Measurements from ENCODE around the gene CUL7.

DNA sequence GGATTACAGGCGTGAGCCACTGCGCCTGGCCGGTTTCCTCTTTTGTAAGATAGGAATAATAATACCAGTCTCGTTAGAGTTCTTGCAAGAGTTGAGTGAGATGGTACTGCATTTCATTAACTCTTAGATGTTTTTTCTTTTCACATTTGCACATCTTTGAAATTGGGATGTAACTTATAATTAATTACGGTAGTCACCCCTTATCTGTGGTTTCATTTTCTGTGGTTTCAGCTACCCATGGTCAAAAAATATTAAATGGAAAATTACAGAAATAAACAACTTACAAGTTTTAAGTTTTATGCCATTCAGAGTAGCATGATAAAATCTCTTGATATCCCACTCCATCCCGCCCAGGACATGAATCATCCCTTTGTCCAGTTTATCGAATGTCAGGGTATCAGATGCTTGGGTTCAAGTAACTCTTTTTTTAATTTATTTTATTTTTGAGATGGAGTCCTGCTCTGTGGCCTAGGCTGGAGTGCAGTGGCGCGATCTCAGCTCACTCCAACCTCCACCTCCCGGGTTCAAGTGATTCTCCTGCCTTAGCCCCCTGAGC is 37.9 kb upstream of the CUL7 start:
- TF ChIP-seq, protein P1, sequence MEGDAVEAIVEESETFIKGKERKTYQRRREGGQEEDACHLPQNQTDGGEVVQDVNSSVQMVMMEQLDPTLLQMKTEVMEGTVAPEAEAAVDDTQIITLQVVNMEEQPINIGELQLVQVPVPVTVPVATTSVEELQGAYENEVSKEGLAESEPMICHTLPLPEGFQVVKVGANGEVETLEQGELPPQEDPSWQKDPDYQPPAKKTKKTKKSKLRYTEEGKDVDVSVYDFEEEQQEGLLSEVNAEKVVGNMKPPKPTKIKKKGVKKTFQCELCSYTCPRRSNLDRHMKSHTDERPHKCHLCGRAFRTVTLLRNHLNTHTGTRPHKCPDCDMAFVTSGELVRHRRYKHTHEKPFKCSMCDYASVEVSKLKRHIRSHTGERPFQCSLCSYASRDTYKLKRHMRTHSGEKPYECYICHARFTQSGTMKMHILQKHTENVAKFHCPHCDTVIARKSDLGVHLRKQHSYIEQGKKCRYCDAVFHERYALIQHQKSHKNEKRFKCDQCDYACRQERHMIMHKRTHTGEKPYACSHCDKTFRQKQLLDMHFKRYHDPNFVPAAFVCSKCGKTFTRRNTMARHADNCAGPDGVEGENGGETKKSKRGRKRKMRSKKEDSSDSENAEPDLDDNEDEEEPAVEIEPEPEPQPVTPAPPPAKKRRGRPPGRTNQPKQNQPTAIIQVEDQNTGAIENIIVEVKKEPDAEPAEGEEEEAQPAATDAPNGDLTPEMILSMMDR (IDR thresholded peaks at IDR 0.05): no peak
- no peak for TF ChIP-seq POLR2A (IDR thresholded peaks at IDR 0.05)
